ENCODE data around the gene APPL1.

DNA sequence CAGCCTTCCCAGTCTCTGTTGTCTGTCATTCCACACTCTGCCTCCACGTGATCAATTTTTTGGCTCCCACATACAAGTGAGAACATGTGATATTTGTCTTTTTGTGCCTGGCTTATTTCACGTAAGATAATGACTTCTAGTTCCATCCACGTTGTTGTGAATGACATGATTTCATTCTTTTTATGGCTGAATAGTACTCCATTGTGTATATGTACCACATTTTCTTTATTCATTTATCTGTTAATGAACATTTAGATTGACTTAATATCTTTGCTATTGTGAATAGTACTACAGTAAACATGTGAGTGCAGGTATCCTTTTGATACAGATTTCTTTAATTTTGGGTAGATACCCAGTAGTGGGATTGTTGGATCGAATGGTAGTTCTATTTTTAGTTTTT lies 33.6 kb downstream of the APPL1 start:
- TF ChIP-seq CTCF (IDR thresholded peaks at IDR 0.05 in 2 of 3, conservative IDR thresholded peaks at IDR 0.05 in 1 of 3; ENCODE audit: control insufficient read depth in 2 of 3, extremely low read depth in 1 of 3, insufficient read depth in 1 of 3, low read depth in 3 of 3, low read length in 3 of 3) (no peak), ZNF24 (IDR thresholded peaks at IDR 0.05) (no peak), POLR2A (IDR thresholded peaks at IDR 0.05; ENCODE audit: low read depth, low read length) (no peak), REST (IDR thresholded peaks at IDR 0.05; ENCODE audit: low read depth, low read length) (no peak), SIN3A (IDR thresholded peaks at IDR 0.05; ENCODE audit: low read depth, low read length) (no peak), ZSCAN29 (IDR thresholded peaks at IDR 0.05) (no peak), CBX3 (IDR thresholded peaks at IDR 0.05; ENCODE audit: borderline replicate concordance, low read depth) (no peak), POLR2AphosphoS5 (IDR thresholded peaks at IDR 0.05; ENCODE audit: low read length) (no peak)
- TF ChIP-seq, protein P1, sequence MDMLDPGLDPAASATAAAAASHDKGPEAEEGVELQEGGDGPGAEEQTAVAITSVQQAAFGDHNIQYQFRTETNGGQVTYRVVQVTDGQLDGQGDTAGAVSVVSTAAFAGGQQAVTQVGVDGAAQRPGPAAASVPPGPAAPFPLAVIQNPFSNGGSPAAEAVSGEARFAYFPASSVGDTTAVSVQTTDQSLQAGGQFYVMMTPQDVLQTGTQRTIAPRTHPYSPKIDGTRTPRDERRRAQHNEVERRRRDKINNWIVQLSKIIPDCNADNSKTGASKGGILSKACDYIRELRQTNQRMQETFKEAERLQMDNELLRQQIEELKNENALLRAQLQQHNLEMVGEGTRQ (IDR thresholded peaks at IDR 0.05; ENCODE audit: borderline replicate concordance, low read depth, low read length): no peak

Measured in GM12878 (cell line).